PFSK-1 (cell line): Measurements from ENCODE around the gene TESMIN.

ENCODE experiments used
- FOXP2 ChIP-seq: optimal IDR thresholded peaks from 2 replicates; pipeline ENCODE3; 2011; ENCODE audit warnings: borderline replicate concordance, control low read depth, inconsistent platforms; ENCODE audit not compliant: insufficient read depth; ENCODE audit errors: extremely low read length, extremely low read depth
- POLR2AphosphoS5 ChIP-seq: IDR thresholded peaks from 2 replicates; pipeline ENCODE4 v1.6.1; 2012; ENCODE audit warnings: low read depth, mild to moderate bottlenecking, control low read depth, low read length, moderate library complexity
- SIN3A ChIP-seq: IDR thresholded peaks from 2 replicates; pipeline ENCODE4 v1.6.1; 2012; ENCODE audit warnings: mild to moderate bottlenecking, low read length, moderate library complexity, borderline replicate concordance; ENCODE audit not compliant: insufficient read depth
- TAF1 ChIP-seq: IDR thresholded peaks from 2 replicates; pipeline ENCODE4 v1.6.1; 2012; ENCODE audit warnings: low read length, control low read depth, borderline replicate concordance; ENCODE audit not compliant: insufficient read depth
- TF ChIP-seq, protein P1 (sequence below), 2 experiments: IDR thresholded peaks; 2 replicates each; pipeline versions ENCODE4 v1.6.1 to v1.8.0; 2011 to 2012; ENCODE audit warnings: low read depth in 2 of 2, low read length in 2 of 2, control low read depth in 1 of 2, inconsistent platforms in 1 of 2, mild to moderate bottlenecking in 1 of 2, moderate library complexity in 1 of 2; ENCODE audit not compliant: insufficient read depth in 1 of 2

The TESMIN gene

DNA sequence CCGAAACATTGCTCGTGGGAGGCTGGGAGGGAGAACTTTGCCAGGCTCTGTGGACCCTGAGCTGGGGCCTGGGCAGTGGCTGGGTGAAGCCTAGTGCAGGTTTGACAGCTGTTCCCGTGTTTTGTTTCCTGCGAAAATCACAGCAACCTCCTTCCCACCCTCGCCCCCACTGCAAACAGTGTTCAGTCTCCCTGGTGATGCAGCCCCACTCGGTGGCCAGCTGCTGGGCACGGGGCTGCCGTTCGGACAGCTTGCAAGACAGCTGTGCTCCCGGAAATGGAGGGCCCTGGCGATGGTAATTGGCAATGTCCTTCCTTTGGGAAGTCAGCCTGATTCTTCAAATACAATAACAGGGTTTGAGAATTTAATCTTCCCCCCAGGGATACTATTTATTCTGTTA lies 77.3 kb downstream of the TESMIN start:
- TF ChIP-seq, protein P1, sequence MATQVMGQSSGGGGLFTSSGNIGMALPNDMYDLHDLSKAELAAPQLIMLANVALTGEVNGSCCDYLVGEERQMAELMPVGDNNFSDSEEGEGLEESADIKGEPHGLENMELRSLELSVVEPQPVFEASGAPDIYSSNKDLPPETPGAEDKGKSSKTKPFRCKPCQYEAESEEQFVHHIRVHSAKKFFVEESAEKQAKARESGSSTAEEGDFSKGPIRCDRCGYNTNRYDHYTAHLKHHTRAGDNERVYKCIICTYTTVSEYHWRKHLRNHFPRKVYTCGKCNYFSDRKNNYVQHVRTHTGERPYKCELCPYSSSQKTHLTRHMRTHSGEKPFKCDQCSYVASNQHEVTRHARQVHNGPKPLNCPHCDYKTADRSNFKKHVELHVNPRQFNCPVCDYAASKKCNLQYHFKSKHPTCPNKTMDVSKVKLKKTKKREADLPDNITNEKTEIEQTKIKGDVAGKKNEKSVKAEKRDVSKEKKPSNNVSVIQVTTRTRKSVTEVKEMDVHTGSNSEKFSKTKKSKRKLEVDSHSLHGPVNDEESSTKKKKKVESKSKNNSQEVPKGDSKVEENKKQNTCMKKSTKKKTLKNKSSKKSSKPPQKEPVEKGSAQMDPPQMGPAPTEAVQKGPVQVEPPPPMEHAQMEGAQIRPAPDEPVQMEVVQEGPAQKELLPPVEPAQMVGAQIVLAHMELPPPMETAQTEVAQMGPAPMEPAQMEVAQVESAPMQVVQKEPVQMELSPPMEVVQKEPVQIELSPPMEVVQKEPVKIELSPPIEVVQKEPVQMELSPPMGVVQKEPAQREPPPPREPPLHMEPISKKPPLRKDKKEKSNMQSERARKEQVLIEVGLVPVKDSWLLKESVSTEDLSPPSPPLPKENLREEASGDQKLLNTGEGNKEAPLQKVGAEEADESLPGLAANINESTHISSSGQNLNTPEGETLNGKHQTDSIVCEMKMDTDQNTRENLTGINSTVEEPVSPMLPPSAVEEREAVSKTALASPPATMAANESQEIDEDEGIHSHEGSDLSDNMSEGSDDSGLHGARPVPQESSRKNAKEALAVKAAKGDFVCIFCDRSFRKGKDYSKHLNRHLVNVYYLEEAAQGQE (IDR thresholded peaks at IDR 0.05; ENCODE audit: insufficient read depth in 1 of 2, low read depth in 2 of 2, low read length in 2 of 2): no peak
- TF ChIP-seq SIN3A (no peak), FOXP2 (no peak), TAF1 (no peak), POLR2AphosphoS5 (no peak)

DNA sequence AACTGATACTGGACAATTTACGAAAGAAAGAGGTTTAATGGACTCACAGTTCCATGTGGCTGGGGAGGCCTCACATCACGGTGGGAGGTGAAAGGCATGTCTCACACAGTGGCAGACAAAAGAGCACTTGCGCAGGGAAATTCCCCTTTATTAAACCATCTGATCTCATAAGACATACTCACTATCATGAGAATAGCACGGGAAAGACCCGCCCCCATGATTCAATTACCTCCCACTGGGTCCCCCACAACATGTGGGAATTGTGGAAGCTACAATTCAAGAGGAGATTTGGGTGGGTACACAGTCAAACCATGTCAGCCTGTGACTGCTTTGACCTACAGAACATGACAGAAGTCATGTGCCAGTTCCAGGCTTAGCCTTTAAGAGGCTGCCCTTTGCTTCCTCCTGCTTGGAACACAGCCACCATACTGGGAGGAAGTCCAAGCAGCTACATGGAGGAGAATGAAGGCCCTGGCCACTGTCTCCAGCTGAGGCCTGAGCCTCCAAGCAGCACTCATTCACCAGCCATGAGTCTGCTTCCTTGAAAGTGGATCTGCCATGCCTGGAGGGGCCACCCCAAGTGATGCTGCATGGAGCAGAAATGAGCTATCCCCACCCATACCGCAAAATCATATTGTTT lies 77.9 kb downstream of the TESMIN start:
- TF ChIP-seq, protein P1 (IDR thresholded peaks at IDR 0.05; ENCODE audit: insufficient read depth in 1 of 2, low read depth in 2 of 2, low read length in 2 of 2): no peak
- TF ChIP-seq POLR2AphosphoS5 (no peak), TAF1 (no peak), FOXP2 (no peak), SIN3A (no peak)

DNA sequence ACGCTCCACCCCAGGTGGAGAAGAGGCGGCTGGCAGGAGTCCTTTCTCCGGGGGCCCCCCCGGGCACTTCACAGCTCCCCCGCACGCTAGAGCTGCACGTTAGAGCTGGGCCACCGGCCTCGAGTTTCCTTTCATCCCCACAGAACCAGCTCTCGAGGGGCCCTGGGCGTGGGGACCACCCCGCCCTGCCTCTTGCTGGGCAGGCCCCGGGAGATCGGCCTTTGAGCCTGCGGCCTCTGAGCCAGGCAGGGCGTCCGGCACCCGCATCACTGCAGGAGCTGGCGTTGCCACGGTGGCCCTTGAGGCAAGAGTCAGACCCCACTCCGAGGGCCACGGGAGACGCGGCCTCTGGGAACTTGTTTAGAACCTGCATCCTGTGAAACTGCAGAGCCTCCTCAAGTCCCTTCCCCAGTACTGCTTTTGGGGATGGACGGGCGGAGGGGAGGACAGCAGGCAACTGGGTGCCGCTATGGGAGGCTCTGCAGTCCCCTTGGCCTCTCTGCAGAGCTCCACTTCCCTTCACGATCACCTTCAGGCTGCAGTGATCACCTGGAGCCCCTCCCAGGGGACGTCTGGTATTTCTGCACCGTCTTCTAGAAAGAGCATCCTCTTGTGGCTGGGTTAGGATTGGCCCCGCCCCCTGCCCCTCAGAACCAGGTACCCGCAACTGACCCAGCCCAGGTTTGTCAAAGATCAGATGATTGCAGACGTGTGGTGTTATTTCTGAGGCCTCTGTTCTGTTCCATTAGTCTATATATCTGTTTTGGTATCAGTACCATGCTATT lies 80.9 kb downstream of the TESMIN start:
- TF ChIP-seq TAF1 (no peak), FOXP2 (no peak), SIN3A (no peak), POLR2AphosphoS5 (no peak)
- TF ChIP-seq, protein P1 (IDR thresholded peaks at IDR 0.05; ENCODE audit: insufficient read depth in 1 of 2, low read depth in 2 of 2, low read length in 2 of 2): no peak

DNA sequence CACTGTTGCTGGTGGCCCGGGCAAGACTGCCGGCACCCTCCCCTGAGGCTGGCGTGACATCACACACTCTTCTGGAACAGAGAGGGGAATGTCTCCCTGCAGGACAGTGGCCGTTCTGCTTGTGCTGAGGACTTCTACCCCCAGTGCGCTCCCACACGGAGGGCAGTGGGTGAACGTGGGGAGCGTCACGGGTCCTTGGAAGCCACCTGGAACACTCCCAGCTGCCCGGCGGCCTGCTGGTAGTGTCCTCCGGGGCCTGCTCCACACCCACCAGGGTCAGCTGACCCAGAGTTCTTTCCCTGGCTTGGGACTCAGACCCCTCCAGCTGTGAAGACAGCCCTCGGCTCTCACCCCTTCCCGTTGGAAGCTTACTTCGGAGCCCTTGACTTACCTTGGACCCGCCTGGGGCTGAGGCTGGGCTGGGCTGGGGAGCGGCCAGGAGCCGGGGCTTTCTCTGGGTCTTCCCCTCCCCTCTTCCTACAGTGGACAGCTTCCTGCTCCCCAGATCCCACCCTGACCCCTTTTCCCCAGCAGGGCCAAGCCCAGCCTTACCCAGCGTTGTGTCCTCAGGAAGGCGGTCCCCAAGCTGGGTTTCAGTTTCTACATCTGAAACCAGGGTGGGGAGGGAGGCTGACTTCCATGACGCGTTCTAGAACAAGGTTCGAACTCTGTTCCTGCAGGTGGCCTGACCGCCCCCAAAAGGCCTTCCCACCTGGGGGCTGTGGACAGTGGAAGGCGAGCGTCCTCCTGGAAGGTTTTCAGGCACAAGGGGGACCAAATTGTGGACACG lies 81.8 kb downstream of the TESMIN start:
- TF ChIP-seq, protein P1 (IDR thresholded peaks at IDR 0.05; ENCODE audit: insufficient read depth in 1 of 2, low read depth in 2 of 2, low read length in 2 of 2): no peak
